HG02943 (cell line): ENCODE results near the gene GPHB5.

ENCODE experiments used
- ATAC-seq: cut with Tn5 transposase; IDR thresholded peaks from one replicate; pipeline ENCODE4 v1.9.1; 2021; ENCODE audit warnings: mild to moderate bottlenecking, low read depth, moderate library complexity; ENCODE audit not compliant: unreplicated experiment

The GPHB5 gene

GRCh38 chr14:63267171-63267570, 51.6 kb downstream of the GPHB5 start:
- ATAC-seq = no peak

- ATAC-seq = no peak
Measured at GRCh38 chr14:63266106-63266505, 52.6 kb downstream of the GPHB5 start.
